ENCODE measurements around the gene KCNIP1.
A peak's percentile ranks its signal among the peaks of the same experiment; 100 is the strongest.

Gene KCNIP1

DNA sequence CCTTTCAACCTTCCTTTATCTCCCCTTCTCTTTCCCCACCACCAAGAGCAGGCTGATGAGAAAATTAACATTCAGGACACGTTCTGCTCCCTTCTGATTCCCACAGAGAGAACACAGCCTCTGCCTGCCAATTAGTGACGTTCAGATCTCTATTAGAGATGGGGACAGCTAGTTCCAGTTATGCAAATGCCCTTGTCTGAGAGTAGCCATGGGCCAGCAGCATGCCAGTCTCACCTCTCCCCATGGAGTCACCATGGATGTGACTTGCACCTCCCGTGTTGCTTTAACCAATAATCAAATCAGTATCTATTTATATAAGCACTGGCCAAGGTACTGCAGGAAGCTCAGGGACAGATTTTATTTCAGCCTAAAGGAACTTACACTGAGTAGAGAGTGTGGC lies 61.3 kb downstream of the KCNIP1 start:
- CTCF ChIA-PET, result interaction anchor here (1.1 to 1.5 kb wide), 2 partner anchors 38 to 59 kb away, joined by 3 read pairs; no protein-coding TSS in a partner anchor
- H3K9me3 ChIP-seq (ENCODE audit: control insufficient read depth, insufficient read depth, low read depth, low read length), result no peaks in the 10 kb centered on the region
- H3K4me3 ChIP-seq (ENCODE audit: low read depth, low read length), result no peak overlapping the region
- H3K36me3 ChIP-seq (ENCODE audit: control insufficient read depth in 2 of 2, insufficient read depth in 1 of 2, low read length in 2 of 2), result no peaks in the 10 kb centered on the region
- POLR2A ChIA-PET, result no interaction called here
- peaks cover 2% of the 10 kb centered on the region for H3K4me1 ChIP-seq (ENCODE audit: control insufficient read depth, insufficient read depth, low read length)
- no peak overlapping the region for H3K27ac ChIP-seq (ENCODE audit: extremely low read depth, low read depth, low read length)
- no peak for TF ChIP-seq ZNF266 (tag by site-specific recombination; IDR thresholded peaks at IDR 0.05; ENCODE audit: low read depth)
- TF ChIP-seq, protein P1, sequence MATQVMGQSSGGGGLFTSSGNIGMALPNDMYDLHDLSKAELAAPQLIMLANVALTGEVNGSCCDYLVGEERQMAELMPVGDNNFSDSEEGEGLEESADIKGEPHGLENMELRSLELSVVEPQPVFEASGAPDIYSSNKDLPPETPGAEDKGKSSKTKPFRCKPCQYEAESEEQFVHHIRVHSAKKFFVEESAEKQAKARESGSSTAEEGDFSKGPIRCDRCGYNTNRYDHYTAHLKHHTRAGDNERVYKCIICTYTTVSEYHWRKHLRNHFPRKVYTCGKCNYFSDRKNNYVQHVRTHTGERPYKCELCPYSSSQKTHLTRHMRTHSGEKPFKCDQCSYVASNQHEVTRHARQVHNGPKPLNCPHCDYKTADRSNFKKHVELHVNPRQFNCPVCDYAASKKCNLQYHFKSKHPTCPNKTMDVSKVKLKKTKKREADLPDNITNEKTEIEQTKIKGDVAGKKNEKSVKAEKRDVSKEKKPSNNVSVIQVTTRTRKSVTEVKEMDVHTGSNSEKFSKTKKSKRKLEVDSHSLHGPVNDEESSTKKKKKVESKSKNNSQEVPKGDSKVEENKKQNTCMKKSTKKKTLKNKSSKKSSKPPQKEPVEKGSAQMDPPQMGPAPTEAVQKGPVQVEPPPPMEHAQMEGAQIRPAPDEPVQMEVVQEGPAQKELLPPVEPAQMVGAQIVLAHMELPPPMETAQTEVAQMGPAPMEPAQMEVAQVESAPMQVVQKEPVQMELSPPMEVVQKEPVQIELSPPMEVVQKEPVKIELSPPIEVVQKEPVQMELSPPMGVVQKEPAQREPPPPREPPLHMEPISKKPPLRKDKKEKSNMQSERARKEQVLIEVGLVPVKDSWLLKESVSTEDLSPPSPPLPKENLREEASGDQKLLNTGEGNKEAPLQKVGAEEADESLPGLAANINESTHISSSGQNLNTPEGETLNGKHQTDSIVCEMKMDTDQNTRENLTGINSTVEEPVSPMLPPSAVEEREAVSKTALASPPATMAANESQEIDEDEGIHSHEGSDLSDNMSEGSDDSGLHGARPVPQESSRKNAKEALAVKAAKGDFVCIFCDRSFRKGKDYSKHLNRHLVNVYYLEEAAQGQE (tag by site-specific recombination; IDR thresholded peaks at IDR 0.05), result peak; percentile 49; the same call in 1 of the 2 replicates

DNA sequence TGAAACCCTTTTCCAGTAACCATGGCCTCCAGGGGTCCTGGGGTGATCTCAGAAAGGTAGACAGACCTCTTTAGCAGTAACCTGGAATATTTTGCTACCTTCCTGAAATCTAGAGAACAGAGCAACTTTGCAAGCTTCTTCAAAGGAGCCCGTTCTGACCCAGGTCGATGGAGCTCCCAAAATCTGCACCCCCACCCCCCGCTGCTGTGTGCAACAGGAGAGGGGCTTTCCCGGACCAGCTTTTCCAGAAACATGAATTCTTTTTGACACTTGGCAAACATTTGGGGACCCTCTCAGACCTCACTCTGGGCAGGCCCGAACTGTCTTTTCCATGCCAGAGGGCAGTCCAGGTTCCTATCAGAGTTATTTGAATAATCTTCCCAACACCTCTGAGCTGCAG lies 65.3 kb downstream of the KCNIP1 start:
- H3K4me1 ChIP-seq (ENCODE audit: control insufficient read depth, insufficient read depth, low read length), result peaks cover 19% of the 10 kb centered on the region
- ChIA-PET CTCF (interaction anchor here (0.6 to 1.5 kb wide), 5 partner anchors 26 to 302 kb away, joined by 3 to 5 read pairs (median 3); no protein-coding TSS in a partner anchor), POLR2A (interaction anchor here (0.6 kb wide), 1 partner anchor 459 kb away, joined by 3 read pairs; no protein-coding TSS in a partner anchor)
- no peak overlapping the region for H3K4me3 ChIP-seq (ENCODE audit: low read depth, low read length)
- no peaks in the 10 kb centered on the region for H3K36me3 ChIP-seq (ENCODE audit: control insufficient read depth in 2 of 2, insufficient read depth in 1 of 2, low read length in 2 of 2)
- H3K9me3 ChIP-seq (ENCODE audit: control insufficient read depth, insufficient read depth, low read depth, low read length), result no peaks in the 10 kb centered on the region
- no peak for TF ChIP-seq ZNF600 (tag by site-specific recombination; IDR thresholded peaks at IDR 0.05)
- no peak for TF ChIP-seq OVOL3 (tag by site-specific recombination; IDR thresholded peaks at IDR 0.05)
- TF ChIP-seq GLI2 (tag by site-specific recombination; IDR thresholded peaks at IDR 0.05; ENCODE audit: borderline replicate concordance, low read depth), result no peak
- TF ChIP-seq, protein P2, sequence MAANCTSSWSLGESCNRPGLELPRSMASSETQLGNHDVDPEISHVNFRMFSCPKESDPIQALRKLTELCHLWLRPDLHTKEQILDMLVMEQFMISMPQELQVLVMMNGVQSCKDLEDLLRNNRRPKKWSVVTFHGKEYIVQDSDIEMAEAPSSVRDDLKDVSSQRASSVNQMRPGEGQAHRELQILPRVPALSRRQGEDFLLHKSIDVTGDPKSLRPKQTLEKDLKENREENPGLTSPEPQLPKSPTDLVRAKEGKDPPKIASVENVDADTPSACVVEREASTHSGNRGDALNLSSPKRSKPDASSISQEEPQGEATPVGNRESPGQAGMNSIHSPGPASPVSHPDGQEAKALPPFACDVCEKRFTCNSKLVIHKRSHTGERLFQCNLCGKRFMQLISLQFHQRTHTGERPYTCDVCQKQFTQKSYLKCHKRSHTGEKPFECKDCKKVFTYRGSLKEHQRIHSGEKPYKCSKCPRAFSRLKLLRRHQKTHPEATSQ (tag by site-specific recombination; IDR thresholded peaks at IDR 0.05), result no peak
- no peak for TF ChIP-seq ZNF114 (tag by site-specific recombination; IDR thresholded peaks at IDR 0.05)
- no peak for TF ChIP-seq ZNF658 (tag by site-specific recombination; IDR thresholded peaks at IDR 0.05)
- H3K27ac ChIP-seq (ENCODE audit: extremely low read depth, low read depth, low read length), result no peak overlapping the region

DNA sequence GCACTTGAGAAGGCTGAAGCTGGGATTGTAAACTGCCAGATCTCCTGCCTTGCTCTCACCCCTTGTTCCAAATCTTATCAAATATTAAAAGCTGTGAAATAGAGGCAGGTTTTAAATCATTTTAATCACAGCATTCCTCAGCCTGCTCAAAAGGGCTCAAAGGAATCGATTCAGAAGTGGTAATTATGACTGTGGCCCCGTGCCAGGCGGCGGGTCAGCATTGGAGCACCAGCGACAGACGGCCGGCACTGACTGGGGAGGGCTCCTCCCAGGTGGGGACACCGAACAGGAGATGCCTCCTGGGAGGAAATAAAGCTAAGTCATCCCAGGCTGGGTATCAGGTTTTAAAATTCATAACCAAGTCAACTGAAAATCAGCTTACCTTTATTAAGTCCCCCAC lies 66.7 kb downstream of the KCNIP1 start:
- Histone ChIP-seq H3K36me3 (ENCODE audit: control insufficient read depth in 2 of 2, insufficient read depth in 1 of 2, low read length in 2 of 2) (no peaks in the 10 kb centered on the region), H3K4me3 (ENCODE audit: low read depth, low read length) (no peak overlapping the region), H3K27ac (ENCODE audit: extremely low read depth, low read depth, low read length) (no peak overlapping the region), H3K9me3 (ENCODE audit: control insufficient read depth, insufficient read depth, low read depth, low read length) (no peaks in the 10 kb centered on the region), H3K4me1 (ENCODE audit: control insufficient read depth, insufficient read depth, low read length) (peaks cover 19% of the 10 kb centered on the region)
- ChIA-PET CTCF (interaction anchor here (0.7 to 1.5 kb wide), 4 partner anchors 33 to 135 kb away, joined by 3 to 8 read pairs (median 3); no protein-coding TSS in a partner anchor), POLR2A (no interaction called here)
- TF ChIP-seq FEZF1 (tag by site-specific recombination; IDR thresholded peaks at IDR 0.05) (0 out of 2 replicates have a peak, but pooled peaks have one; percentile 39), GLIS1 (tag by site-specific recombination; IDR thresholded peaks at IDR 0.05) (peak; percentile 80), ZNF621 (tag by site-specific recombination; IDR thresholded peaks at IDR 0.05) (no peak), SP7 (tag by site-specific recombination; IDR thresholded peaks at IDR 0.05) (peak; percentile 97), ZIC2 (tag by site-specific recombination; IDR thresholded peaks at IDR 0.05) (0 out of 2 replicates have a peak, but pooled peaks have one; percentile 10), ZNF433 (tag by site-specific recombination; IDR thresholded peaks at IDR 0.05; ENCODE audit: low read depth) (no peak), ZBTB8A (tag by site-specific recombination; IDR thresholded peaks at IDR 0.05) (peak; percentile 63)

Data from HEK293 (cell line).